ENCODE measurements around the gene NRF1. TPM values are rescaled to one million over a fixed set of nuclear protein-coding genes. Genes with fewer than 3 reads are reported as not detected.

The NRF1 gene
- polyA plus RNA-seq, 1 experiment: 10.3 TPM

DNA sequence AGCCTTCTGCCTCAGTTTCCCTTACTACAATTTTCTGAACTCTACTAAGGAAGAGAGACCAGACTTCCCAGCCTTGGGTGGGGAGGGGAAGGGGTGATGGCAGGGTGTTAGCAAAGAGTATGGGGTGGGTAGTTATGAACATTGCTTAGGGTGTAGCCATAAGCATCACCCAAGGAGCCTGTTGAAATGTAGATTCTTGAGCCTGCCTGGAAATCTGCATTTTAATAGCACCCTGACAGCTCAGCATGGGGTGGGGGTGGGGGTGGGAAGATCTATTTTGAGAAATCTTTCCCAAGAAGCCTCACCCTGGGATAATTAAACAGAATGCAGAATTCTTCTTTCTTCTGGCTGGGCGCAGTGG is 164.8 kb downstream of the NRF1 start:
- TF ChIP-seq, protein P1, sequence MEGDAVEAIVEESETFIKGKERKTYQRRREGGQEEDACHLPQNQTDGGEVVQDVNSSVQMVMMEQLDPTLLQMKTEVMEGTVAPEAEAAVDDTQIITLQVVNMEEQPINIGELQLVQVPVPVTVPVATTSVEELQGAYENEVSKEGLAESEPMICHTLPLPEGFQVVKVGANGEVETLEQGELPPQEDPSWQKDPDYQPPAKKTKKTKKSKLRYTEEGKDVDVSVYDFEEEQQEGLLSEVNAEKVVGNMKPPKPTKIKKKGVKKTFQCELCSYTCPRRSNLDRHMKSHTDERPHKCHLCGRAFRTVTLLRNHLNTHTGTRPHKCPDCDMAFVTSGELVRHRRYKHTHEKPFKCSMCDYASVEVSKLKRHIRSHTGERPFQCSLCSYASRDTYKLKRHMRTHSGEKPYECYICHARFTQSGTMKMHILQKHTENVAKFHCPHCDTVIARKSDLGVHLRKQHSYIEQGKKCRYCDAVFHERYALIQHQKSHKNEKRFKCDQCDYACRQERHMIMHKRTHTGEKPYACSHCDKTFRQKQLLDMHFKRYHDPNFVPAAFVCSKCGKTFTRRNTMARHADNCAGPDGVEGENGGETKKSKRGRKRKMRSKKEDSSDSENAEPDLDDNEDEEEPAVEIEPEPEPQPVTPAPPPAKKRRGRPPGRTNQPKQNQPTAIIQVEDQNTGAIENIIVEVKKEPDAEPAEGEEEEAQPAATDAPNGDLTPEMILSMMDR (IDR thresholded peaks at IDR 0.05; ENCODE audit: low read depth, low read length): no peak
- POLR2A ChIA-PET: no interaction called here
- CTCF ChIA-PET: no interaction called here
- Histone ChIP-seq H3K9me3 (ENCODE audit: control insufficient read depth, insufficient read depth, low read length) (peaks cover 4% of the 10 kb centered on the region), H3K4me3 (ENCODE audit: low read depth, low read length) (no peak overlapping the region), H3K27ac (ENCODE audit: low read depth, low read length) (no peak overlapping the region), H3K27me3 (ENCODE audit: control insufficient read depth, insufficient read depth, low read length) (peaks cover 83% of the 10 kb centered on the region)
- no peak for DNase-seq (ENCODE audit: low read depth, low spot score)

DNA sequence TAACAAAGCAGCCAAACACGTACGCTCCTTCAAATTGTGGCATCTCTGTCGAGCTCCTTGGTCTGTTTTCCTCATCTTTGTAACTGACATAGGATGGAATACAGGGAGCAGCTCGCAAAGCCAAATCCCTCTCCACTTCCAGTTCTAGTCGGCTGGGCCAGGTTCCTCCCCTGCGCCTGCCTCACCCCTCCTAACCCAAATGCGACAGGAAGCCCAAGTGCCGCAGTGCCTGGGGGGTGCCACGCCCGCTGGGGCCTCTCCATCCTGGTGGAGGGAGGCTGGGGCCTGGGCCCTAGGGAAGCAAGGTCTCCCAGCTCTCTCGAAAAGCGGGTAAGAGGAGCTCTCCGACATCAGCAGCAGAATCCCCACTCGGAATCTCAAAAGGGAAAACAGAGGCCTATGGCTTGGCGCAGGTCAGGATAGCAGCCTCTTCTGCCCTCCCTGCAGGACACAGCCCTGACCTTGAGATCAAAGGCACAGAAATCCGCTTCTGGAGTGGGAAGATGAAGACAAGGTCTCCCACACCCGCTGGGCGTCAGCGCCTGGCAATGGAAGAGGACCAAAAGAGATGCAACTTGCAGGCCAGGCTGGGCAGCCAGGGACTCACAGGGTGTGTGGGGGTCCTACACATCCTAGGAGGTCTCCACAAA is 165.8 kb downstream of the NRF1 start:
- TF ChIP-seq, protein P1 (IDR thresholded peaks at IDR 0.05; ENCODE audit: low read depth, low read length): no peak
- Histone ChIP-seq H3K27me3 (ENCODE audit: control insufficient read depth, insufficient read depth, low read length) (peaks cover 86% of the 10 kb centered on the region), H3K27ac (ENCODE audit: low read depth, low read length) (no peak overlapping the region), H3K9me3 (ENCODE audit: control insufficient read depth, insufficient read depth, low read length) (peaks cover 8% of the 10 kb centered on the region), H3K4me3 (ENCODE audit: low read depth, low read length) (no peak overlapping the region)
- ChIA-PET POLR2A (no interaction called here), CTCF (no interaction called here)
- DNase-seq (ENCODE audit: low read depth, low spot score): no peak

DNA sequence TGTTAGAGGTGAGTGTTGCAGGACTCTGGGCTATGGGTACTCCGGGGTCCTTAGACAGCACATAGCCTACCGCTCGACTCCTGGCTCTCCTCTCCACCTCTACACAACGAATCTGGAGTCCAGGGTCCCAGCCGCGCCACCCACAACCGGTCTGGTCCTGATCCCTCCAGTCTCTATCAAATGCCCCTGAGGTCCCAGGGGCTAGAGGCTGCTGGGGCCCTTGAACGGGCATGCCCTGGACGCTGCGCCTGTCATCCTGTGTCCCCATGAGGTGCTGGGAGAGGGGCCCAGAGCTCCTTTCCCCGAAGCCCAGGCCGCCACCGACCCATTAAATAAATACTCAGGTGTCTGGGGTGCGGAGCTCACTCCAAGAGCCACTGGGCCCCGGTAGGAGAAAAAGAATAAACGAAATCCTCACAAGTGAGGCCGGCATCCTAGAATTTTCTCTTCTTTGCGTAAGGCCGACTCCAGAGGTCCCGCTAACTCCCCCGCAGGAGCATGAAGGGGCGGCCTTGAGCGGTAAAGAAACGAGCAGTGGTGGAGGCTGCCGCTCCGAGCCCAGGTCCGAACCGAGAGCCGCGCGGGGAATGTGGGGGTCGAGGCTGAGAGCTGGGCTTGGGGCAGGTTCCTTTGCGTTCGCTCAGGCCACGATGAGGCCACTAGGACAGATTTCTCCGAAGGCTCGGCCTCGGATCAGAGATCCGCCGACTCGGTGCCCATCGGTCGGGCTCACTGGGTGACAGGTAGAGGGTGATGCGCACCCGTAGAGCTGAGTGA is 166.7 kb downstream of the NRF1 start:
- DNase-seq (ENCODE audit: low read depth, low spot score): no peak
- ChIA-PET POLR2A (no interaction called here), CTCF (interaction anchor here (0.6 kb wide), 1 partner anchor 34 kb away, joined by 4 read pairs; no protein-coding TSS in a partner anchor)
- H3K27me3 ChIP-seq (ENCODE audit: control insufficient read depth, insufficient read depth, low read length): peaks cover 87% of the 10 kb centered on the region
- no peak overlapping the region for H3K27ac ChIP-seq (ENCODE audit: low read depth, low read length)
- H3K9me3 ChIP-seq (ENCODE audit: control insufficient read depth, insufficient read depth, low read length): peaks cover 15% of the 10 kb centered on the region
- H3K4me3 ChIP-seq (ENCODE audit: low read depth, low read length): no peak overlapping the region
- TF ChIP-seq, protein P1 (IDR thresholded peaks at IDR 0.05; ENCODE audit: low read depth, low read length): no peak

DNA sequence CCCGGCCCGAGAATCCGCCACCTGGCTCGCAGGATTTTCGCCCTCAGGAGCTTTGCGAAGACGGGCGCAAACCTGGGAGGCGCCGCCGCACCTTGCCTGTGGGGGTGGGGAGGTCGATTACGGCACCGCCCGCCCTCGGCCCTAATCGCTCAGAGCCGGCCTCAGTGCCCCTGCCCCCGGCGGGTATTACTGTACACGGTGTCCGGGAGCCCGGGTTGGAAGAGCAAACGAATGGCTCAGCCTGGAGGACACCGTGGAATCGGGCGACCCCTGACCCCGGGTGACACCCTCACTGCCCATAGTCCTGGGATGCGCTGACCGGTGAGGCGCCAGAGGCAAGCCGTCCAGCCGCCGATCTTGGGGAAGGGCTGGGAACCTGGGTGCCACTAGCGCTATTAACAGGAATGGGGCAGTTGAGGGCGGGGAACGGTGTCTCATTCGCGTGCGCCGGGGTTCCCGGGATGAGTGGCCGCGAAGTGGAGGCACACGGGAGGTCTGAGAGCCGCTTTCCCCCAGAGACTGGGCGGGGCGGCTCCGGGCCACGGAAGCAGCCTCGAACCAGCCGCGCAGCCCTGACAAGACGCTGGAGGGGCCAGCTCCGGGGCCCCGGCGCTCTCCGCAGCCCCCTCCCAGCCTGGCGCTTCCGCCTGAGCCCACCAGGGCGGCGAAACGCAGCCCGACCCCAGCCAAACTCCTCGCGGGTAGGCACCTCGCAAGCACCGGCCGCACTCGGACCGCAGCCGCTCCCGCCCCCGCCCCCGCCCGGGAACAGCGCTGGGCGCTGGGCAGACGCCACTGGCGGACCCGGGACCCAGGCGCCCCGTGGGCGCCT is 167.5 kb downstream of the NRF1 start:
- ChIA-PET CTCF (interaction anchor here (0.6 kb wide), 1 partner anchor 35 kb away, joined by 4 read pairs; no protein-coding TSS in a partner anchor), POLR2A (no interaction called here)
- Histone ChIP-seq H3K9me3 (ENCODE audit: control insufficient read depth, insufficient read depth, low read length) (peaks cover 15% of the 10 kb centered on the region), H3K4me3 (ENCODE audit: low read depth, low read length) (no peak overlapping the region), H3K27ac (ENCODE audit: low read depth, low read length) (no peak overlapping the region), H3K27me3 (ENCODE audit: control insufficient read depth, insufficient read depth, low read length) (peaks cover 88% of the 10 kb centered on the region)
- TF ChIP-seq, protein P1 (IDR thresholded peaks at IDR 0.05; ENCODE audit: low read depth, low read length): no peak
- DNase-seq (ENCODE audit: low read depth, low spot score): no peak
